HG03442 (cell line): ENCODE data around the gene LTBP3.

Experiments
- ATAC-seq: cut with Tn5 transposase; IDR thresholded peaks from one replicate; pipeline ENCODE4 v1.9.1; 2021; ENCODE audit warnings: mild to moderate bottlenecking, moderate library complexity; ENCODE audit not compliant: unreplicated experiment

The LTBP3 gene

GRCh38 chr11:65586247-65586630 lies 28.1 kb upstream of the LTBP3 start:
- ATAC-seq = no peak

- no peak for ATAC-seq
These were observed 27.5 kb upstream of the LTBP3 start for GRCh38 chr11:65585396-65586246.

GRCh38 chr11:65584723-65585171 lies 26.6 kb upstream of the LTBP3 start:
- ATAC-seq = no peak

DNA sequence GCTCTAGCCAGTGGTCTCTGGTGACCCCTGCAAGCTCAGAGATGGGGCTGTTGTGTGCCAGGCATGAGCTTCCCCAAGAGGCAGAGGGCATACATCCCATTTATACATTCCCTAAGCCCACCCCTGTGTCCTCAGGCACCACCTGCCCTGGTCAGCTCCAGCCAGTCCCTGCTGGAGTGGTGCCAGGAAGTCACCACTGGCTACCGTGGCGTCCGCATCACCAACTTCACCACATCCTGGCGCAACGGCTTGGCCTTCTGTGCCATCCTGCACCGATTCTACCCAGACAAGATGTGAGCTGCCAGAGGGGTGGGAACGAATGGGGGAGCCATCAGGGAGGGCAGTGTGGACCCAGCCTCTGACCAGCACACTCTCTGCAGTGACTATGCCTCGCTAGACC lies 25.9 kb upstream of the LTBP3 start:
- ATAC-seq = no peak

DNA sequence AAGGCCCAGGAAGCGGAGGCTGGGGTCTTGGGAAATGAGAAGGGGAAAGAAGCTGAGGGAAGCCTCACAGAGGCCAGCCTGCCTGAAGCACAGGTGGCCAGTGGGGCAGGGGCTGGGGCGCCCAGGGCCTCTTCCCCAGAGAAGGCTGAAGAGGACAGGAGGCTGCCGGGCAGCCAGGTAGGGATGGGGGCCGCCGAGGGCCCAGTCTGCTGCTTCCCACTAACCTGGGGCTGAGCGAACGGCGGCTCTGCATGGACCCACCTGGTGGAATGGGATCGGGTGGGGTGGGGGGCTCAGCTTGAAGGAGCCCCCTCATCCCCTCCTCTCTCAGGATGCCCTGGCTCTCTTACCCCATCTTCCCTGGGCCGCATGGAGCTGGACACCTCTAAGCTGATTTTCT lies 25.4 kb upstream of the LTBP3 start:
- ATAC-seq = no peak

GRCh38 chr11:65581928-65582327 lies 23.8 kb upstream of the LTBP3 start:
- no peak for ATAC-seq

DNA sequence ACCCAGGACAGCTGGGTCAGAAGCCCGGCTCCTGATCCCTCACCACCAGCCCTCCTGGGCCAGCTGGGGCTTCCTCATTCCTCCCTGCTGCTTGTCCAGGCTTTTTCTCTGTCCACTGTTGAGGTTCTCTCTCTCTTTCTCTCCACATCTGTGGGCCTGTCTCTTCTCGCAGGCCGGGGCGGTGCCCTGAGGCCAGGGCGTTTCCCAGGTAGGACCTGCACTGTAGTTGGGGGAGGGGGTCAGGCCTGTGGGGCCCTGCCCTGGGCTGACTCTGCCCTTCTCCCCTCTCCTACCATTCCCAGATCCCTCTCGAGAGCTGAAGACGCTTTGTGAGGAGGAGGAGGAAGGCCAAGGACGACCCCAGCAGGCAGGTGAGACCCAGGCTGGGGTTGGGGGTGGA lies 22.6 kb upstream of the LTBP3 start:
- ATAC-seq = no peak

GRCh38 chr11:65580031-65580692 lies 22.0 kb upstream of the LTBP3 start:
- no peak for ATAC-seq

DNA sequence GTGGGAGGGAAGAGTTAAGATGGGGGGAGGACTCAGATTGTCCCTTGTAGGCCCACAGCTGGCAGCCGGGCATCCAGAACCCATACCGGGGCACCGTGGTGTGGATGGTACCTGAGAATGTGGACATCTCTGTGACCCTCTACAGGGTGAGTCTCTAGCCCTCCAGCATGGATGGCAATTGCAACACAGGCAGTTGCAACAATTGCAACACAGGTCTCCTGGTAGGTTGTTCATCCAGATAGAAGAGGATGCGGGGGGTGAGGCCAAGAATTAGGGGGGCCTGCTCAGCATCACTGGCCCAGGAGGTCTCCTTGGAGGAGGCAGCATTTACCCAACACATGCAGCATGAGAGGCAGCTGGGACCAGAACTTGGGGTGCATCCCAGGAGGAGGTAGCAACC lies 21.1 kb upstream of the LTBP3 start:
- ATAC-seq = no peak

- ATAC-seq = no peak
These were observed 20.5 kb upstream of the LTBP3 start for GRCh38 chr11:65578667-65579066.

DNA sequence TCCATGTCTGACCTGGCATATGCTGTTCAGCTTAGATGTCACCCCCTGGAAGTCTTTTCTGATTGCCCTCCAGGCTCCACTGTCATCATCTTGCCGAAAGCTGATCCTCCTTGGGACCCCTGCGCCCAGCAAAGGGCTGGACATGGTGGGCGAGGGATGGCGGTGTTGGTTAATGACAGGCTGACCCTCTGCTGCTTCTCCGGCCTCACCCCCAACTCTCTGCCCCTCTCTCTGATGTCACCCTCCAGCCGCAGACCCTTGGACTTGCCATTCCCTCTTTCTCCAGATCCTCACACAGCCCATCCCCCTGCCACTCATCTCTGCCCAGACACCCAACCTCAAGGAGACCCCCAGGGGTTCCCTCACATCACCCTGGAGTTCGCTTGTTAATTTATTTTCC lies 20.0 kb upstream of the LTBP3 start:
- ATAC-seq = no peak

DNA sequence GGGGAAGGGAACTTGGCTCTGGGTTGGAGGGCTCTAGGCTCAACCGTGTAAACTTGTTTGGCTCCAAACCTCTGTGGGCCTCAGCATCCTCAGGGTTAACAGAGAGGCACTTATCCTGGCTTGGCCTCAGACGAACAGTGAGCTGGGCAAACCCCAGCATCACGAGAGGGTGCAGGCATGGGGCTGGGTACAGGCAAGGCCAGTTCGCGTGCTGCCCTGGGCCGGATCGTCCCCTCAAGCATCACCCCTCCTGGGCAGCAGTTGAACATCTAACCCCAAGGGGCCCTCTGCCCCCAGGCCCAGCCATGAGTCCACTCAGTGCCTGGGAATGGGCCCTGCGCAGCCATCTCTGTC lies 19.6 kb upstream of the LTBP3 start:
- ATAC-seq = no peak

GRCh38 chr11:65576867-65577755 lies 19.0 kb upstream of the LTBP3 start:
- ATAC-seq = no peak

- ATAC-seq = no peak
These were observed 18.2 kb upstream of the LTBP3 start for GRCh38 chr11:65576232-65576866.

- no peak for ATAC-seq
These were observed 17.5 kb upstream of the LTBP3 start, which contains the start of gene EHBP1L1 for GRCh38 chr11:65575568-65576231. TSS of gene EHBP1L1 (plus strand) at chr11:65576053. CDS start at chr11:65576303, 250 bp downstream.

DNA sequence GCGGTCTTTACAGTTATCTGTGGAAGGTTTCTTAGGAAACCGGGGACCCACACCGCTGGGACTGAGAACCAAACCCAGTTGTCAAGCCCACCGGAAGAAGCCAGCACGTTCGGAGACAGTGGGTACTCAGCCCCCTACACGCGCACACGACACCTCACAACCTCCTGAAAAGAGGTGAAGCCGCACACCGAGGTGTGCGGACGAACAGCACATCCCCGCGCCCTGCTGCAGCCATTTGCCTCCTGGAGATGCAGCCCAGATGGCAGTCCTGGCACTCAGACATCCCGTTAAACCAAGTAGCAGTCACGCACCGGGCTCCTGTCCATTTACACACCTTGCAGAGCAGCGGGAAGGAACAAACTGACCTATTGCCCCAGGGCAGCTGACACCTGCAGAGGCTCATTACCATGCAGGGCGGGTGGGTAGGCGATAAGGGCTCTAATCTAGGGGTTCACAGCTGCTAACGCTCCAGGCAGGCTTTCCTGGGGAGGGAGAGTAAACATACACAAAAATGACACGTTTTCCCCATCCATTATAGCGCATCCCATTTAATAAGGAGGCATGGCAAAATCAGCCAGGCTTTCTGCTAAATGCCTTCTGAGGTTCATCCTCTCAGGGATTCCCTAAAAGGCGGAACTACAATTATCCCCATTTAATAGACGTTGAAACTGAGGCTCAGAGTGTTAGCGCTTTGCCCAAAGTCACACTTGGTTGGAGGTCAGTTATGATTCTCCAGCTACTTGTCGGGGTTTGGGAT lies 16.8 kb upstream of the LTBP3 start:
- ATAC-seq = no peak

DNA sequence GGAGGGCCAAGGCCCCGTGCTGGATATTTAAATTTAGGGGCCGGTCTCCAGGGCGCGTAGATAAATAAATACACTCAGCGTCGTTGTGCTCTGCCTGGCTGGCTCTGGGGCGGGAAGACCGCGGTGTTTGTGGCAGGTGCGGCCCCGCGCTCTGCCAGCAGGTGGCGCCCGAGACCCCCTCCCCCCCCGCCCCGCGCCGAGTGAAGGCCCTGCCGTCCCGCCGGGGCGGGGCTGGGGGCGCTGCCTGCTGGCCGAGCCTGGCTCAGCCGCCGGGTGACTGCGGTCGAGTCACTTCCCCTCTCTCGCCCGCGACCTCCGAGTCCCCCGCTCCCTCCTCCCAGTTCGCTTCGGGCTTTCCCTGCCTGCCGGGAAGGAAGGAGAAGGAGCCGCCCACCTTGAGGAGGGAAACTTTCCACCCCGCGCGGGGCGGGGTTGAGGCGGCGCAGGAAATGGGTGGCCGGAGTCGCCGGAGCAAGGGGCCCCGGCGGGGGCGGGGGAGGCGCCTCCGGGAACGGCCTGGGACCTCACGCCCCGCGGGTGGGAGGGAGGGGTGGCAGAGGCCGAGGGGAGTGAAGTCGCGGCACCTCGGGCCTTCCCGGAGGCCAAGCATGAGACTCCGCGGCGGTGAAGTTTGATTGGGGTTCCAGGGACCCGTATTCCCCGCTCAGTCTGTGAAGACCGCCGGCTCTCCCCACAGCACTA lies 16.1 kb upstream of the LTBP3 start:
- ATAC-seq = peak; percentile 30

DNA sequence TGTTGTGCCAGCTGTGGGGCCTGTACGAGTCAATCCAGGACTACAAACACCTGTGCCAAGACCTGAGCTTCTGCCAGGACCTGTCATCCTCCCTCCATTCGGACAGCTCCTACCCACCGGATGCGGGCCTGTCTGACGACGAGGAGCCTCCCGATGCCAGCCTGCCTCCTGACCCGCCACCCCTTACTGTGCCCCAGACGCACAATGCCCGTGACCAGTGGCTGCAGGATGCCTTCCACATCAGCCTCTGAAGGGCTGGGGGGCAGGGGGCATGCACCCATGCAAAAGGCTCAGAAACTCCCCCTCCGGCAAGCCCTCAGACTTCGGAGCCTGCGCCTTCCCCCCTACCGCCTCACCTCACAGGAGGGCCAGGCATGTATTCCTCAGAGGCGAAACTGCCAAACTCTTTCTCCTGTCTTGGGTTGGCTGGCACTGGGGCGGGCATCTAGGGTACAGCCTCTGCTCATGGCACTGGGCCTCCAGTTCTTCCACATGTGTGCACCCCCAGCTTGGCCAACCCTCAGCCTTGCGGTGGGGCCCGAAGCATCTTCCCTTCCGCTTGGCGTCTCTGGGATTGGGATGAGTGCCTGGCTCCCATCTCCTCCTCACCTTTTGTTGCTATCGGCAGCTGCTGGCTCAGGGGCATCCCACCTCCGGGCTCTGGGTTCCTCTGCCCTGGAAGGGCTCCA lies 15.4 kb upstream of the LTBP3 start:
- ATAC-seq = no peak
